GM18505 (cell line): Measurements from ENCODE around the gene SOD2.
"Not testable (repeated sequence)": the region's sequence is repeated elsewhere in the genome, so short reads cannot be mapped to it uniquely, and the experiment has no call there.

ENCODE experiments used
- ATAC-seq: cut with Tn5 transposase; IDR thresholded peaks from one replicate; pipeline ENCODE4 v1.9.1; 2021; ENCODE audit not compliant: unreplicated experiment
- POLR2A ChIP-seq: IDR thresholded peaks from 4 replicates; pipeline ENCODE4 v1.6.1; 2011; ENCODE audit warnings: borderline replicate concordance; ENCODE audit not compliant: insufficient read depth, insufficient read length; ENCODE audit errors: extremely low read depth

The SOD2 gene

DNA sequence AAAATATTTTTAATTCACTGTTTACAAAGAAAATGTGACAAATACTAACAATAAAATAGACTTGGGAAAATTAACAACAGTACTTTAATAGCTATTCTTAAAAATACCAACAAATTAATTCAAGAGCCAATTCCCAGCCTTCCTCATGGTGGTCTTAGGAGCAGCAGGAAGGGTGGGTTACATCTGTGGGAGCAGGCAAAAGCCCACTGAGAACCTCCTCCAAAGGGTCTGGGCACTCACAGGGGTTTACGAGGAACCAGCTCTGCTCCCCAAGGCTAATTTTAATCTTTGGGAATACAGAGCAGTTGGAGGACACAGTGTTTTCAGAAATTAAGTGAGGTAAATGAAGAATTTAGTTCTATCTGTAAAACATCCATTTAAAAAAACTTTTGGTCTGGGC, 10.2 kb downstream of the SOD2 start:
- no peak for ATAC-seq
- no peak for TF ChIP-seq POLR2A

DNA sequence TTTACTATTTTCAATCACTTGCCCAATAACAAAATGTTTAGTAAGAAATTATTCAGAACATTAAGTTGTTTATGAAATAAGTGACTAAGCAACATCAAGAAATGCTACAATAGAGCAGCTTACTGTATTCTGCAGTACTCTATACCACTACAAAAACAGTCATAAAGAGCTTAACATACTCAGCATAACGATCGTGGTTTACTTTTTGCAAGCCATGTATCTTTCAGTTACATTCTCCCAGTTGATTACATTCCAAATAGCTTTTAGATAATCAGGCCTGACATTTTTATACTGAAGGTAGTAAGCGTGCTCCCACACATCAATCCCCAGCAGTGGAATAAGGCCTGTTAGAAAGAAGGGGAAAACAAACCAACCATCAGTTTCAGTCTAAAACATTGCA, 10.7 kb downstream of the SOD2 start:
- no peak for TF ChIP-seq POLR2A

DNA sequence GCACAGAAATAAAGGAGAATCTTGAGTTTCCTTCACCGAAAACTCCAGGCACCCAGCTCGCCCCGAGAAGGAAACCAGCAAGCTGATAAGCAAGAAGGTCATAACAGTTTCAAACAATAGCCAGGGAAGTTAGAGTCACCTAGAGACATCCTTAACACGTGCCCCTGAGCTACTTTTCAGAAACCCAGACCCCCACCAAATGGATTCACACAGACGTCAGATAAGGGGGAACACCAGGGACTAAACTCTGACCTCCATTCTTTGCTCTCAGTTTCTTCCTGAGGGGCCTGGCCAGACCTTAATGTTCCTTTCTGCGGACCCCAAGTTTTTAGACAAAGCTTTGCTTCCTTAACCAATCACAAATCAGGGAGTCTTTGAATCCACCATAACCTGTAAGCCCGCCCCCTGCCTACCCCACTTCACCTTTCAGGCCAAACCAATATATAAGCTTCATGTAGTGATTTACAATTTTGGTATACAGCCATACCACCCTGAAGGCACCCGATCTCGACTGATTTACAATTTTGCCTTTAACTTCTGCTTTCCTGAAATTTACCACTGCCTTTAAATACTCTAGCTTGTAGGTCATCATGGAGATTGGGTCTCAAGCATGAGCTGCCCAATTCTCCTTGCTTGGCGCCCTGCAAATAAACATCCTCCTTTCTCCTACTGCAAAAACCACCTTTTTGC, 11.7 kb downstream of the SOD2 start:
- ATAC-seq: no peak

More for the DNA sequence above, 10.7 kb downstream of the SOD2 start:
- ATAC-seq: no peak

DNA sequence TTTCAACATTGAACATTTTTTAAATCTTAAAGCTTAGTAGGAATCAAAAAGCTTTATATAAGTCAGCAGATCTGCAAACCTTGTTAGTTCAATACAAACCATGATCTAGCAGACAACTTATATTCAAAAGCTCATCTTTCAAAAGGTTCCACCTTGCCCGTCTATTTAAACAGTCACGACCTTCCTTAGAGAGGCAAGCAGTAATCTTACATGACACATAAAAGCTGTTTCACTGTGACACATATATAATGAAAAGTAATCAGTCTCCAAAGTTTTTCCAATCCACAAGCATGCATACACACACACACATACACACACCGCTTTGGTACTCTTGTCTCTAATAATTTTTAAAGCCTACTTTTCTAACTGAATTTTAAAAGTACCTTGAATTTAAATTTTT, 12.9 kb downstream of the SOD2 start:
- ATAC-seq: no peak
- no peak for TF ChIP-seq POLR2A

More for the DNA sequence above, 11.7 kb downstream of the SOD2 start:
- no peak for TF ChIP-seq POLR2A

DNA sequence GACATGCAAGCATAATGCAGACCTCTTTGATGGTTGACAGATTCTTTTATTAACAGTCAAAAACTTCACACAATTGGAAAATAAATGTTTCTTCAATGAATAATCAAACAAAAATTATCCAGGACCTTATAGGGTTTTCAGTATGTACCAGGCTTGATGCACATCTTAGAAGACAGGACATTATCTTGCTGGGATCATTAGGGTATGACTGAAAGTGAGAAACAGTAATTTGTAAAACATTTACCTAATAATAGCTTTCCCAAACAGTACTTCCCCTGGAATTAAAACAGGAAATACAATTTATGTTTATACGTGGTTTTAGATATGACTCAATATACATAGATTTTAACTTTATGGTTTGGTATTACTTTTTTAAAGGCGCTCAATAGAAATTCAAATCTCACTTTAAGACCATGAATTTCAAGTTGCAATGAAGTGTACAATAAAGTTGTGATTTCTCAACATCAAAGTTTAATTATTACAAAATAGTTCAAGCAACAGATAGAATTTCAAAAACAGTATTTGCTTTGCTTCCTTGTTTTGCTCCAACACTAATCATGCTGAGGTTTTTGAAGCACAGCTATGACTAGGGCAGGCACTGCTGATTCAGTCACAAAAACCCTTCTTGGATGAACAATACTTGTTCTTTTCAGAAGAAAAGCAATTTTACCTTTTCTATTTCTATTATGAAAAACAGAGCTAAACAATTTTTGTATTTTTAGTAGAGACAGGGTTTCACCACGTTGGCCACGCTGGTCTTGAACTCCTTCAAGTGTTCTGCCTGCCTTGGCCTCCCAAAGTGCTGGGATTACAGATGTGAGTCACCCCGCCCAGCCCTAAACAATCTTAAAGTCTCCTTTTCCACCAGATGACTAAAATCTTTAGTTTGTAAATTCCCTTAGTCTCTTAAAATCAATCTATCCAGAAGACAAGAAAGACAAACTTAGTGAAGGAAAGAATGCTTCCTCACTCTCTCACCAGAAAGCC, 13.7 kb downstream of the SOD2 start:
- no peak for TF ChIP-seq POLR2A
- ATAC-seq: no peak

DNA sequence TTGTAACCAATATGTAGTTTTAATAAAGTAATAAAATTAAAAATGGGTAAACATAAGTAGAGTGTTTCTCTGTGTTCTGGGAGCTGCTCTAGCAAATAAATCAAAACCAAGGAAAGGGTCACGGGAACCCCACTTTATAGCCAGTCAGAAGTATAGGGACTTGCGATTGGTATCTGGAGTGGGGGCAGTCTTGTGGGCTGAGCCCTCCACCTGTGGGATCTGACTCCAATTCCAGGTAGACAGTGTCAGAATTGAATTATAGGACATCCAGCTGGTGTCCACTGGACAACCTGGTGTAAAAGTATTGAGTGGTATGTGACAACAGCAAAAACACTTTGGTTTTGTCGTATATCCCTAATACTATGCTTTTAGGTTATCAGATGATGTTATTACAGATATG, 14.5 kb downstream of the SOD2 start:
- no peak for ATAC-seq
- no peak for TF ChIP-seq POLR2A

DNA sequence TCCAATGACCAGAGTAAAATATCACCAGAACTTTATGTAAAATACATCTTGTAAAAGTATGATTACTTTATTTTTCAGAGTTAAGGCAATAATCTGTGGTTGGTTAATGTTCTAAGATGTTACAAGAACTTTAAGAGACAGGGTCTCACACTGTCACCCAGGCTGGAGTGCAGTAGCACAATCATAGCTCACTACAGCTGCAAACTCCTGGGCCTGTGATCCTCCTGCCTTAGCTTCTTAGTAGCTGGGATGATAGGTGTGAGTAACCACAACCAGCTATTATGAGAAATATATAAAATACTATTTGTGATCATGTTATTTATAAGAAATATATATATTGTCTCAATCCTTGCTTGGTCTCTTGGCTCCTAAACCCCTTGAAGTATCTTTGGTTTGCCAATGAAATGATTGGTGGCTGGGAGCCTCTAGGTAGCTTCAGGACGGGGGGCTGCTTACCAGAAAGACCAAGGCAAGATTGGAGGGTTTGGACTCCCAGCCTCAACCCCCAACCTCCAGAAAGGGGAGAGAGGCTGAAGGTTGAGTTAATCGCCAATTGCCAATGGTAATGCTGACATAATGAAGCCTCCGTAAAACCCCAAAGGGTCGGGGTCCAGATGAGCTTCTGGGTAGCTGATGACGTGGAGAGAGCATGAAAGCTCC, 15.4 kb downstream of the SOD2 start:
- TF ChIP-seq POLR2A: no peak

DNA sequence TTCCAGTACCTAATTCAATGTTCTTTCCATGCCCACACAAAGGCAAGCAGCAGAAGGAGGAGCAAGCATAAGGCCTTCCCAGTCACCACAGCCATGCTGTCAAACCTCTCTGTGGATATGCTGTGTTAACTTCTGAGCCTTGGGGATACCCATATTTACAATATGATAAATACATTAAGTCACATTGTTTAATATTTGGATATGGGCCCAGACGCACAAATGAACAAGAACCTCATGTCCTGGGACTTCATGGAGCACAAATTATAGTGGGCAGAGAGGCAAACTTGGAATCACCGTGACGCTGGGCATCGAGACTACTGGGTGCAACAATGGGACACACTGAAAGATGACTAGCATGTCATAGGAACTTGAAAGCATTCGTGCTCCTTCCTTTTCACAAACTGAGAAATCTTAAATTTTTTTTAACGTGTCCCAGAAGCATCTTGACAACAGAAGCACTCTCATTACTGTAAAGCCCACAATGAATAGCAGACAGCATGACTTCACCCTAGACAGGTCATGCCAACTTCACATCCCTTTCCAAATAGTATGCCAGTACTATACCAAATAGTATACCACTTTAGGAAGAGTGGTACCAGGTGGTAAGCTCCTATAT, 16.0 kb downstream of the SOD2 start:
- TF ChIP-seq POLR2A: no peak
- no peak for ATAC-seq

More for the DNA sequence above, 15.4 kb downstream of the SOD2 start:
- no peak for ATAC-seq

DNA sequence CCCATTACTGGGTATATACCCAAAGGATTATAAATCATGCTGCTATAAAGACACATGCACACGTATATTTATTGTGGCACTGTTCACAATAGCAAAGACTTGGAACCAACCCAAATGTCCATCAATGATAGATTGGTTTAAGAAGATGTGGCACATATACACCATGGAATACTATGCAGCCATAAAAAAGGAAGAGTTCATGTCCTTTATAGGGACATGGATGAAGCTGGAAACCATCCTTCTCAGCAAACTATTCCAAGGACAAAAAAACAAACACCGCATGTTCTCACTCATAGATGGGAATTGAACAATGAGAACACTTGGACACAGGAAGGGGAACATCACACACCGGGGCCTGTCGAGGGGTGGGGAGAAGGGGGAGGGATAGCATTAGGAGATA, 16.8 kb downstream of the SOD2 start:
- ATAC-seq: not testable (repeated sequence)

DNA sequence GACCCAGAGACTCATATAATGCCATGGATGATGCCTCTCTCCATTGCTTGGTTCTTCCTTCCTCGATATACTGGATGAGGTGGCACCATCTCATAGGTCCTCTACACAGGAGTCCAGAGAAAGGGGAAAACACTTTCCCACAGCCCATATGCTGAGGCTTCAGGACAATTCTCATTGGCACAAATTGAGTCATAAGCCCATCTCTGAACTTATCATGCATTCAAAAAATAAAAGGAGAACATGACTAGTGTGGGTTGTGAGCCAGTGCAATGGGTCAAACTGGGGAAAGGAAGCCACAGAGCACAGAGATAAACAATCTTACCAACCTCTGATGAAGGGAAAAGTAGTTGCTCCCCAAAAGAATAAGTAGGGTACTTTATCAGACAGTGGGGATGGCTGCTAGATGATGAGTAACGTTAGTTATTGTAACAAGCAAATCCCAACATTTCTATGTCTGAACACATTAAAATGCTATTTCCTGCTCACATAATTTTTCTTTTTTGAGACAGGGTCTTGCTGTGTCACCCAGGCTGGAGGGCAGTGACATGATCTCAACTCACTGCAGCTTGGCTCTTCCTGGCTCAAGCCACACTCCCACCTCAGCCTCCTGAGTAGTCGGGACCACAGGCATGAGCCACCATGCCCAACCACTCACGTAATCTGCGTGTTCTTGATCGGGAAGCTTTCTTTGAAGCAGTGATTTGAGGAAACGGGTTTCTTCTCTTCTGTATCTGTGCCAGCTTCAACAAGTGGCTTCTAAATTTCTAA, 27.0 kb downstream of the SOD2 start:
- no peak for TF ChIP-seq POLR2A
- ATAC-seq: no peak

DNA sequence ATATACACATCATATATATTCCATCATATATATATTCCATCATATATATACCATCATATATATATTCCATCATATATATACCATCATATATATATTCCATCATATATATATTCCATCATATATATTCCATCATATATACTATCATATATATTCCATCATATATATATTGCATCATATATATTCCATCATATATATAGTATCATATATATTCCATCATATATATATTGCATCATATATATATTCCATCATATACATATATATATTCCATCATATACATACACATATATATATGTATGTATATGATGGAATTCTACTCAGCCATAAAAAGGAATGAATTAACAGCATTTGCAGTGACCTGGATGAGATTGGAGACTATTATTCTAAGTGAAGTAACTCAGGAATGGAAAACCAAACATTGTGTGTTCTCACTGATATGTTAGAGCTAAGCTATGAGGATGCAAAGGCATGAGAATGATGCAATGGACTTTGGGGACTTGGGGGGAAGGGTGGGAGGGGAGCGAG, 29.6 kb downstream of the SOD2 start:
- ATAC-seq: not testable (repeated sequence)

DNA sequence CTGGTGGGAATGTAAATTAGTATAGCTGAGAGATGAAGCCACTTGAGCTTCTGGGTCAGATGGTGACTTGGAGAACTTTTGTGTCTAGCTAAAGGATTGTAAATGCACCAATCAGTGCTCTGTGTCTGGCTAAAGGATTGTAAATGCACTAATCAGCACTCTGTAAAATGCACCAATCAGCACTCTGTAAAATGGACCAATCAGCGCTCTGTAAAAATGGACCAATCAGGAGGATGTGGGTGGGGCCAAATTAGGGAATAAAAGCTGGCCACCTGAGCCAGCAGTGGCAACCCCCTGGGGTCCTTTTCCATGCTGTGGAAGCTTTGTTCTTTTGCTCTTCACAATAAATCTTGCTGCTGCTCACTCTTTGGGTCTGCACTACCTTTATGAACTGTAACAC, 31.1 kb downstream of the SOD2 start:
- not testable (repeated sequence) for ATAC-seq
